GM23338 (cell line): Measurements from ENCODE around the gene VSTM2B. TPM values are rescaled to one million over a fixed set of nuclear protein-coding genes. Genes with fewer than 3 reads are reported as not detected.

Source experiments
- ATAC-seq: fragments of 200-7000 bp; cut with Tn5 transposase; 3 replicates; pipeline ENCODE4 v1.9.1; 2020
- DNase-seq: peaks from one replicate; pipeline ENCODE4 v3.0.0-alpha.2; 2015; ENCODE audit warnings: low spot score
- H2AFZ ChIP-seq: fragments of 200-600 bp; sonication (generic); 2 replicates; pipeline ENCODE4 v1.8.0; 2016; ENCODE audit warnings: antibody characterized with exemption, mild to moderate bottlenecking, moderate library complexity
- H3F3A ChIP-seq: fragments of 200-600 bp; sonication (generic); replicated peaks from 2 replicates; pipeline ENCODE4 v1.8.0; 2017; ENCODE audit warnings: antibody characterized with exemption, mixed run types, low read depth
- H3K27ac ChIP-seq: fragments of 200-600 bp; sonication (generic); 2 replicates; pipeline ENCODE4 v1.6.1; 2016; ENCODE audit warnings: low read depth
- H3K27me3 ChIP-seq: fragments of 200-600 bp; sonication (generic); 2 replicates; pipeline ENCODE4 v1.8.0; 2016; ENCODE audit warnings: mild to moderate bottlenecking, mixed run types, moderate library complexity; ENCODE audit not compliant: insufficient read depth
- H3K36me3 ChIP-seq: fragments of 200-600 bp; sonication (generic); 2 replicates; pipeline ENCODE4 v1.8.0; 2016; ENCODE audit warnings: mild to moderate bottlenecking; ENCODE audit not compliant: insufficient read depth
- H3K4me1 ChIP-seq: fragments of 200-600 bp; sonication (generic); 2 replicates; pipeline ENCODE4 v1.8.0; 2016; ENCODE audit warnings: mild to moderate bottlenecking, moderate library complexity; ENCODE audit not compliant: insufficient read depth
- H3K4me2 ChIP-seq: fragments of 200-600 bp; sonication (generic); 2 replicates; pipeline ENCODE4 v1.7.1; 2017; ENCODE audit warnings: mixed run types
- H3K4me3 ChIP-seq: fragments of 200-600 bp; sonication (generic); 2 replicates; pipeline ENCODE4 v1.6.1; 2016; ENCODE audit warnings: mixed run types
- H3K79me2 ChIP-seq: fragments of 200-600 bp; sonication (generic); replicated peaks from 2 replicates; pipeline ENCODE4 v1.8.0; 2017; ENCODE audit warnings: mild to moderate bottlenecking; ENCODE audit not compliant: insufficient read depth
- H3K9me2 ChIP-seq: fragments of 200-600 bp; sonication (generic); 2 replicates; pipeline ENCODE4 v1.8.0; 2017; ENCODE audit not compliant: insufficient read depth
- H4K20me1 ChIP-seq: fragments of 200-600 bp; sonication (generic); replicated peaks from 2 replicates; pipeline ENCODE4 v1.8.0; 2017; ENCODE audit warnings: mild to moderate bottlenecking; ENCODE audit not compliant: insufficient read depth
- H3K27ac Mint-ChIP-seq: 2 replicates; pipeline ENCODE4 v1.8.0; 2020; ENCODE audit warnings: inconsistent platforms, mild to moderate bottlenecking, moderate library complexity, mixed read lengths
- H3K27me3 Mint-ChIP-seq: 3 replicates; pipeline ENCODE4 v1.8.0; 2022; ENCODE audit warnings: low read depth, mild to moderate bottlenecking, moderate library complexity, mixed read lengths, inconsistent platforms; ENCODE audit not compliant: insufficient read depth, poor library complexity
- H3K36me3 Mint-ChIP-seq: 3 replicates; pipeline ENCODE4 v1.8.0; 2021; ENCODE audit warnings: low read depth, mild to moderate bottlenecking, inconsistent platforms, moderate library complexity, mixed read lengths
- H3K4me1 Mint-ChIP-seq: 3 replicates; pipeline ENCODE4 v1.8.0; 2020; ENCODE audit warnings: mild to moderate bottlenecking, inconsistent platforms, mixed read lengths
- H3K4me3 Mint-ChIP-seq: 3 replicates; pipeline ENCODE4 v1.8.0; 2021; ENCODE audit warnings: moderate library complexity, mild to moderate bottlenecking, inconsistent platforms, mixed read lengths
- H3K9me3 Mint-ChIP-seq: 3 replicates; pipeline ENCODE4 v1.8.0; 2020; ENCODE audit warnings: moderate library complexity, mild to moderate bottlenecking, inconsistent platforms, mixed read lengths
- JUNB ChIP-seq: IDR thresholded peaks from one replicate; pipeline ENCODE4 v1.6.1; 2016; ENCODE audit warnings: antibody characterized with exemption; ENCODE audit not compliant: unreplicated experiment
- POLR2AphosphoS5 ChIP-seq: IDR thresholded peaks from 2 replicates; pipeline ENCODE4 v1.6.1; 2016; ENCODE audit warnings: antibody characterized with exemption, low read depth
- STAT1 ChIP-seq: IDR thresholded peaks from one replicate; pipeline ENCODE4 v1.6.1; 2016; ENCODE audit warnings: antibody characterized with exemption; ENCODE audit not compliant: unreplicated experiment
- polyA plus RNA-seq: library from polyadenylated mRNA; unstranded; fragments of >200 nt; fragmentation: Nextera tagmentation; extraction: Ambion mirVana; gene quantifications from 2 replicates; pipeline ENCODE4 v1.2.1, GENCODE V29; 2016
- total RNA-seq: library from RNA; depleted of rRNA; stranded (reverse); fragments of >200 nt; shearing (Covaris generic); gene quantifications from 2 replicates; pipeline ENCODE4 v1.2.3, GENCODE V29; 2014
- TF ChIP-seq, protein P1 (sequence below), 2 experiments: fragments of 200-600 bp in 1 of 2; sonication (generic) in 1 of 2; conservative IDR thresholded peaks; 2 replicates each; pipeline versions ENCODE4 v1.5.1 to v1.6.1; 2016 to 2017; ENCODE audit warnings: antibody characterized with exemption in 2 of 2, low read depth in 2 of 2, mild to moderate bottlenecking in 2 of 2, moderate library complexity in 1 of 2
- TF ChIP-seq, protein P2 (sequence below): IDR thresholded peaks from 2 replicates; pipeline ENCODE4 v1.6.1; 2016; ENCODE audit warnings: antibody characterized with exemption
- TF ChIP-seq, protein P3 (sequence below): IDR thresholded peaks from one replicate; pipeline ENCODE4 v1.6.1; 2018; ENCODE audit warnings: antibody characterized with exemption; ENCODE audit not compliant: unreplicated experiment

The VSTM2B gene
- total and polyA plus RNA-seq, 2 experiments from 2014 or later = 1.2 to 1.8 TPM

GRCh38 chr19:29535214-29535831, 9.5 kb downstream of the VSTM2B start:
- H3F3A ChIP-seq = no peaks in the 10 kb centered on the region
- H3K27ac Mint-ChIP-seq = no peak overlapping the region
- peaks cover 8% of the 10 kb centered on the region for H3K4me1 Mint-ChIP-seq
- peak; percentile 31 for DNase-seq
- H3K4me1 ChIP-seq = peaks cover 11% of the 10 kb centered on the region
- ATAC-seq = peak; percentile 12; the same call in 2 of the 3 replicates
- H3K9me2 ChIP-seq = no peaks in the 10 kb centered on the region
- H3K27me3 Mint-ChIP-seq = peaks cover 20% of the 10 kb centered on the region
- no peak overlapping the region for H3K4me2 ChIP-seq
- H3K27me3 ChIP-seq = peaks cover 18% of the 10 kb centered on the region
- H3K9me3 Mint-ChIP-seq = no peaks in the 10 kb centered on the region; the same call in 2 of the 3 replicates
- no peaks in the 10 kb centered on the region for H3K36me3 ChIP-seq
- no peaks in the 10 kb centered on the region; the same call in 2 of the 3 replicates for H3K36me3 Mint-ChIP-seq
- no peaks in the 10 kb centered on the region for H3K79me2 ChIP-seq
- TF ChIP-seq, protein P1, sequence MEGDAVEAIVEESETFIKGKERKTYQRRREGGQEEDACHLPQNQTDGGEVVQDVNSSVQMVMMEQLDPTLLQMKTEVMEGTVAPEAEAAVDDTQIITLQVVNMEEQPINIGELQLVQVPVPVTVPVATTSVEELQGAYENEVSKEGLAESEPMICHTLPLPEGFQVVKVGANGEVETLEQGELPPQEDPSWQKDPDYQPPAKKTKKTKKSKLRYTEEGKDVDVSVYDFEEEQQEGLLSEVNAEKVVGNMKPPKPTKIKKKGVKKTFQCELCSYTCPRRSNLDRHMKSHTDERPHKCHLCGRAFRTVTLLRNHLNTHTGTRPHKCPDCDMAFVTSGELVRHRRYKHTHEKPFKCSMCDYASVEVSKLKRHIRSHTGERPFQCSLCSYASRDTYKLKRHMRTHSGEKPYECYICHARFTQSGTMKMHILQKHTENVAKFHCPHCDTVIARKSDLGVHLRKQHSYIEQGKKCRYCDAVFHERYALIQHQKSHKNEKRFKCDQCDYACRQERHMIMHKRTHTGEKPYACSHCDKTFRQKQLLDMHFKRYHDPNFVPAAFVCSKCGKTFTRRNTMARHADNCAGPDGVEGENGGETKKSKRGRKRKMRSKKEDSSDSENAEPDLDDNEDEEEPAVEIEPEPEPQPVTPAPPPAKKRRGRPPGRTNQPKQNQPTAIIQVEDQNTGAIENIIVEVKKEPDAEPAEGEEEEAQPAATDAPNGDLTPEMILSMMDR (conservative IDR thresholded peaks at IDR 0.05; ENCODE audit: low read depth in 2 of 2) = no peak
- no peak for TF ChIP-seq POLR2AphosphoS5
- TF ChIP-seq, protein P2, sequence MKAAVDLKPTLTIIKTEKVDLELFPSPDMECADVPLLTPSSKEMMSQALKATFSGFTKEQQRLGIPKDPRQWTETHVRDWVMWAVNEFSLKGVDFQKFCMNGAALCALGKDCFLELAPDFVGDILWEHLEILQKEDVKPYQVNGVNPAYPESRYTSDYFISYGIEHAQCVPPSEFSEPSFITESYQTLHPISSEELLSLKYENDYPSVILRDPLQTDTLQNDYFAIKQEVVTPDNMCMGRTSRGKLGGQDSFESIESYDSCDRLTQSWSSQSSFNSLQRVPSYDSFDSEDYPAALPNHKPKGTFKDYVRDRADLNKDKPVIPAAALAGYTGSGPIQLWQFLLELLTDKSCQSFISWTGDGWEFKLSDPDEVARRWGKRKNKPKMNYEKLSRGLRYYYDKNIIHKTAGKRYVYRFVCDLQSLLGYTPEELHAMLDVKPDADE = no peak
- TF ChIP-seq, protein P3, sequence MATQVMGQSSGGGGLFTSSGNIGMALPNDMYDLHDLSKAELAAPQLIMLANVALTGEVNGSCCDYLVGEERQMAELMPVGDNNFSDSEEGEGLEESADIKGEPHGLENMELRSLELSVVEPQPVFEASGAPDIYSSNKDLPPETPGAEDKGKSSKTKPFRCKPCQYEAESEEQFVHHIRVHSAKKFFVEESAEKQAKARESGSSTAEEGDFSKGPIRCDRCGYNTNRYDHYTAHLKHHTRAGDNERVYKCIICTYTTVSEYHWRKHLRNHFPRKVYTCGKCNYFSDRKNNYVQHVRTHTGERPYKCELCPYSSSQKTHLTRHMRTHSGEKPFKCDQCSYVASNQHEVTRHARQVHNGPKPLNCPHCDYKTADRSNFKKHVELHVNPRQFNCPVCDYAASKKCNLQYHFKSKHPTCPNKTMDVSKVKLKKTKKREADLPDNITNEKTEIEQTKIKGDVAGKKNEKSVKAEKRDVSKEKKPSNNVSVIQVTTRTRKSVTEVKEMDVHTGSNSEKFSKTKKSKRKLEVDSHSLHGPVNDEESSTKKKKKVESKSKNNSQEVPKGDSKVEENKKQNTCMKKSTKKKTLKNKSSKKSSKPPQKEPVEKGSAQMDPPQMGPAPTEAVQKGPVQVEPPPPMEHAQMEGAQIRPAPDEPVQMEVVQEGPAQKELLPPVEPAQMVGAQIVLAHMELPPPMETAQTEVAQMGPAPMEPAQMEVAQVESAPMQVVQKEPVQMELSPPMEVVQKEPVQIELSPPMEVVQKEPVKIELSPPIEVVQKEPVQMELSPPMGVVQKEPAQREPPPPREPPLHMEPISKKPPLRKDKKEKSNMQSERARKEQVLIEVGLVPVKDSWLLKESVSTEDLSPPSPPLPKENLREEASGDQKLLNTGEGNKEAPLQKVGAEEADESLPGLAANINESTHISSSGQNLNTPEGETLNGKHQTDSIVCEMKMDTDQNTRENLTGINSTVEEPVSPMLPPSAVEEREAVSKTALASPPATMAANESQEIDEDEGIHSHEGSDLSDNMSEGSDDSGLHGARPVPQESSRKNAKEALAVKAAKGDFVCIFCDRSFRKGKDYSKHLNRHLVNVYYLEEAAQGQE = no peak
- no peak for TF ChIP-seq STAT1
- no peak for TF ChIP-seq JUNB
- no peak overlapping the region for H3K4me3 Mint-ChIP-seq
- H2AFZ ChIP-seq = no peak overlapping the region
- no peak overlapping the region for H3K27ac ChIP-seq
- H4K20me1 ChIP-seq = no peaks in the 10 kb centered on the region; the same call in 1 of the 2 replicates
- H3K4me3 ChIP-seq = no peak overlapping the region

DNA sequence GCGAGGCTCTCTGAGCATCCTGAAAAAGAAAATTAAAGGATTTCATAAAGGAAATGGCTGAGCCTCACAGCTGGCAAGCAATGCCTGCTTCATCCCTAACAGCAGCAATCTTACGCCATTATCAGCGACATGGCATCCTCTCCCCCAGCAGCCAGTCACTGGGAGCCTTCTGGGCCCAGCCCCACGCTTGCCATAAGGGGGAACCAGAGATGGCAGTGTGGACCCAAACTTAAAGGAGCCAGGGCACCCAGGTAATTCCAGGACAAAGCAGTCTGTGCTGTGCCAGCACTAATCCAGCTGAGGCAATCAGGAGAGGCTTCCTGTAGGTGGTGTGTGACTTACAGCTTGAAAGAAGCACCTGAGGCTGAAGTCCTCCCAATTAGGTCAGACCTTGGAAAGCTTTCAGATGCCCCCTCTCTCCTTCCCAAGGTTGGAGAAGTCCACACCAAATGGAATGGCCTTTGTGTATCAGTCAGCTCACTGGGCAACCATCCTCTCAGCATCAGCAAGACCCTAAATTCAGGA, 10.3 kb downstream of the VSTM2B start:
- DNase-seq (peak; percentile 39), ATAC-seq (peak; percentile 63)
- peaks cover 10% of the 10 kb centered on the region for H3K27me3 ChIP-seq
- no peak for TF ChIP-seq POLR2AphosphoS5
- TF ChIP-seq, protein P1 (conservative IDR thresholded peaks at IDR 0.05; ENCODE audit: low read depth in 2 of 2) = peak; percentile 17 to 20; a peak in 3 of 4 replicates
- H3K27ac ChIP-seq = no peak overlapping the region
- H3K9me2 ChIP-seq = no peaks in the 10 kb centered on the region
- no peaks in the 10 kb centered on the region for H3F3A ChIP-seq
- no peaks in the 10 kb centered on the region; the same call in 1 of the 2 replicates for H4K20me1 ChIP-seq
- Mint-ChIP-seq H3K36me3 (no peaks in the 10 kb centered on the region; the same call in 2 of the 3 replicates), H3K4me3 (no peak overlapping the region), H3K4me1 (peaks cover 4% of the 10 kb centered on the region; the same call in 2 of the 3 replicates), H3K27ac (no peak overlapping the region), H3K9me3 (no peaks in the 10 kb centered on the region; the same call in 2 of the 3 replicates), H3K27me3 (peaks cover 13% of the 10 kb centered on the region)
- H3K4me3 ChIP-seq = no peak overlapping the region
- H3K4me1 ChIP-seq = peaks cover 7% of the 10 kb centered on the region; the same call in 1 of the 2 replicates
- H2AFZ ChIP-seq = no peak overlapping the region
- no peaks in the 10 kb centered on the region for H3K36me3 ChIP-seq
- no peaks in the 10 kb centered on the region for H3K79me2 ChIP-seq
- H3K4me2 ChIP-seq = no peak overlapping the region
